Neuronal stem cell (in vitro differentiated cells): ENCODE measurements around the gene KHDRBS1. TPM values are rescaled to one million over a fixed set of nuclear protein-coding genes. Genes with fewer than 3 reads are reported as not detected.
A peak's percentile ranks its signal among the peaks of the same experiment; 100 is the strongest.

Source experiments
- DNase-seq: peaks from one replicate; pipeline ENCODE4 v3.0.0-alpha.2; 2013; ENCODE audit warnings: low spot score
- H2AFZ ChIP-seq: one replicate; pipeline ENCODE4 v1.6.1; 2013; ENCODE audit warnings: mild to moderate bottlenecking, low read length, inconsistent platforms
- H2AK5ac ChIP-seq: 2 replicates; pipeline ENCODE4 v1.6.1; 2013; ENCODE audit warnings: low read depth, mild to moderate bottlenecking, inconsistent platforms, low read length, moderate library complexity, mixed read lengths
- H2BK120ac ChIP-seq: 2 replicates; pipeline ENCODE4 v1.6.1; 2013; ENCODE audit warnings: low read depth, mild to moderate bottlenecking, inconsistent platforms, low read length, moderate library complexity, mixed read lengths
- H2BK12ac ChIP-seq: one replicate; pipeline ENCODE4 v1.6.1; 2013; ENCODE audit warnings: low read length, inconsistent platforms
- H2BK15ac ChIP-seq: 2 replicates; pipeline ENCODE4 v1.6.1; 2013; ENCODE audit warnings: mild to moderate bottlenecking, low read length, inconsistent platforms, mixed read lengths
- H2BK5ac ChIP-seq: one replicate; pipeline ENCODE4 v1.6.1; 2013; ENCODE audit warnings: inconsistent platforms, mild to moderate bottlenecking, low read length, moderate library complexity
- H3K14ac ChIP-seq: one replicate; pipeline ENCODE4 v1.6.1; 2013; ENCODE audit warnings: low read length, inconsistent platforms
- H3K18ac ChIP-seq: 2 replicates; pipeline ENCODE4 v1.6.1; 2013; ENCODE audit warnings: low read length, inconsistent platforms
- H3K23ac ChIP-seq: 2 replicates; pipeline ENCODE4 v1.6.1; 2013; ENCODE audit warnings: low read depth, mild to moderate bottlenecking, mixed read lengths, low read length, inconsistent platforms; ENCODE audit not compliant: poor library complexity
- H3K27ac ChIP-seq: replicated peaks from 3 replicates; pipeline ENCODE4 v1.5.1; 2013; ENCODE audit warnings: low read length, inconsistent platforms
- H3K27me3 ChIP-seq, 3 experiments: 2 replicates each; pipeline ENCODE4 v1.6.1; 2013; ENCODE audit warnings: low read length in 3 of 3, mild to moderate bottlenecking in 2 of 3, inconsistent platforms in 1 of 3, low read depth in 1 of 3, mixed read lengths in 1 of 3, moderate library complexity in 1 of 3; ENCODE audit not compliant: control insufficient read depth in 3 of 3, insufficient read depth in 3 of 3
- H3K36me3 ChIP-seq, 2 donors: replicated peaks in 1 of 2; 2 replicates each; pipeline ENCODE4 v1.6.1; 2013; ENCODE audit warnings: low read length in 2 of 2; ENCODE audit not compliant: control insufficient read depth in 2 of 2, insufficient read depth in 2 of 2
- H3K4ac ChIP-seq: 2 replicates; pipeline ENCODE4 v1.6.1; 2013; ENCODE audit warnings: inconsistent platforms, mild to moderate bottlenecking, low read length, moderate library complexity
- H3K4me1 ChIP-seq, 2 donors: 1 replicate in 1 of 2; 2 replicates in 1 of 2; pipeline ENCODE4 v1.6.1; 2013; ENCODE audit warnings: low read length in 2 of 2, low read depth in 1 of 2; ENCODE audit not compliant: control insufficient read depth in 2 of 2, insufficient read depth in 1 of 2
- H3K4me2 ChIP-seq: one replicate; pipeline ENCODE4 v1.6.1; 2013; ENCODE audit warnings: mild to moderate bottlenecking, low read length, inconsistent platforms; ENCODE audit not compliant: insufficient read depth, poor library complexity, severe bottlenecking
- H3K4me3 ChIP-seq, 2 donors: 2 replicates each; pipeline ENCODE4 v1.5.1; 2013; ENCODE audit warnings: low read length in 2 of 2, mild to moderate bottlenecking in 2 of 2, inconsistent platforms in 1 of 2, moderate library complexity in 1 of 2
- H3K79me1 ChIP-seq: one replicate; pipeline ENCODE4 v1.6.1; 2013; ENCODE audit warnings: low read depth, mild to moderate bottlenecking, inconsistent platforms, low read length, moderate library complexity
- H3K9ac ChIP-seq: one replicate; pipeline ENCODE4 v1.6.1; 2013; ENCODE audit warnings: mild to moderate bottlenecking, low read depth, low read length, inconsistent platforms; ENCODE audit not compliant: poor library complexity
- H3K9me3 ChIP-seq, 2 donors: replicated peaks in 1 of 2; 2 replicates each; pipeline versions ENCODE3 to v1.6.1; 2013; ENCODE audit warnings: low read length in 2 of 2, mild to moderate bottlenecking in 2 of 2, inconsistent platforms in 1 of 2, low read depth in 1 of 2, mixed read lengths in 1 of 2, moderate library complexity in 1 of 2; ENCODE audit not compliant: control insufficient read depth in 2 of 2, insufficient read depth in 1 of 2
- H4K8ac ChIP-seq: one replicate; pipeline ENCODE4 v1.6.1; 2013; ENCODE audit warnings: low read depth, mild to moderate bottlenecking, inconsistent platforms, low read length, moderate library complexity
- H4K91ac ChIP-seq: one replicate; pipeline ENCODE4 v1.6.1; 2013; ENCODE audit warnings: low read length, low read depth, mild to moderate bottlenecking, inconsistent platforms; ENCODE audit not compliant: poor library complexity
- WGBS, 2 donors: extraction: QIAGEN DNeasy Blood & Tissue Kit; methylation state at CpG; one replicate each; pipeline ENCODE4 v1.1.7; 2013; ENCODE audit warnings: missing lambda C conversion rate in 2 of 2, mixed read lengths in 1 of 2; ENCODE audit not compliant: insufficient read length in 2 of 2, insufficient replicate concordance in 1 of 2; ENCODE audit errors: extremely low coverage in 2 of 2; 5-methylcytosine and 5-hydroxymethylcytosine counted together
- small RNA-seq: library from polyadenylated mRNA; stranded (forward); fragments of <200 nt; extraction: miRNeasy Mini kit (QIAGEN cat#:217004); gene quantifications from one replicate; pipeline ENCODE3, GENCODE V24; 2013; ENCODE audit not compliant: insufficient read depth

Gene KHDRBS1

DNA sequence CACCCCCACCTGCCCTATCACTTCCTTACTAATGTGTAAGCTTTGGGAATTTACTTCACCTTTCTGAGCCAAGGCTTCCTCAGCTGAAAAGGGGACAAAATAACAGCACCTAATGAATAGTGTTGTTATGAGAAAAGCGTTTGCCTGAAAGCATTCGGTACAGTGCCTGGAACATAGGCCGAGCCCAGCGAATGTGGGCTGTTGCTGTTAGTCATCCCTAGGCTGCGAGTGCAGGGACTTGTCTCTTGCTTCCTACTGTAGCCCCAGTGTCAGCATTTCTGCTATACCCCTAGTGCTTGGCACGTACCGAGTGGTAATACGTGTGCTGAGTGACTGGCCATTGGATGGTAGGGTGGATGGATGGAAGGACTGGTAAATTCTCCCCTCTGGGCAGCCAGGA, 77.5 kb downstream of the KHDRBS1 start:
- H3K36me3 ChIP-seq, result peaks cover 39 to 81% of the 10 kb centered on the region in 2 donors
- no peak overlapping the region for H3K4me3 ChIP-seq
- no peak overlapping the region for H2AK5ac ChIP-seq
- H3K4me1 ChIP-seq, result no peaks in the 10 kb centered on the region
- H2BK5ac ChIP-seq, result no peak overlapping the region
- H3K79me1 ChIP-seq, result no peaks in the 10 kb centered on the region
- no peak overlapping the region for H2AFZ ChIP-seq
- H2BK120ac ChIP-seq, result no peak overlapping the region
- no peak overlapping the region for H3K18ac ChIP-seq
- H3K4ac ChIP-seq, result peak overlapping the region; percentile 17
- WGBS, 2 donors, result no CpG with 5 or more reads among the region's 8 CpGs
- H3K14ac ChIP-seq, result no peak overlapping the region
- H3K9me3 ChIP-seq, result no peaks in the 10 kb centered on the region
- no peak for DNase-seq
- no peak overlapping the region for H4K91ac ChIP-seq
- no peak overlapping the region for H2BK15ac ChIP-seq
- H4K8ac ChIP-seq, result no peak overlapping the region
- H2BK12ac ChIP-seq, result no peak overlapping the region
- H3K27ac ChIP-seq, result no peak overlapping the region
- no peak overlapping the region for H3K9ac ChIP-seq
- H3K27me3 ChIP-seq, result no peaks in the 10 kb centered on the region
- no peak overlapping the region for H3K23ac ChIP-seq
- no peak overlapping the region for H3K4me2 ChIP-seq

DNA sequence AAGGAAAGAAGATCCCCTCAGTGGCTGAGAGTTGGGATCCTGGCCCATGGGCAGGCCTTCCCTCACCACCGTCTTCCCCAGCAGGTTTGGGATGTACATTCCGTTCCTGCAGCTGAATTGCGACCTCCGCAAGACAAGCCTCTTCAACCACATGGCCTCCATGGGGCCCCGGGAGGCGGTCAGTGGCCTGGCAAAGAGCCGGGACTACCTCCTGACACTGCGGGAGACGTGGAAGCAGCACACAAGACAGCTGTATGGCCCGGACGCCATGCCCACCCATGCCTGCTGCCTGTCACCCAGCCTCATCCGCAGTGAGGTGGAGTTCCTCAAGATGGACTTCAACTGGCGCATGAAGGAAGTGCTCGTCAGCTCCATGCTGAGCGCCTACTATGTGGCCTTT, 77.9 kb downstream of the KHDRBS1 start:
- Histone ChIP-seq H2AK5ac (no peak overlapping the region), H3K4me1 (no peaks in the 10 kb centered on the region), H3K4me3 (no peak overlapping the region), H2BK15ac (no peak overlapping the region), H3K18ac (no peak overlapping the region), H3K36me3 (peaks cover 37 to 81% of the 10 kb centered on the region in 2 donors), H2AFZ (no peak overlapping the region), H4K91ac (no peak overlapping the region), H2BK120ac (no peak overlapping the region), H3K27me3 (no peaks in the 10 kb centered on the region), H3K14ac (peak overlapping the region; percentile 25), H2BK12ac (peak overlapping the region; percentile 22), H3K4me2 (no peak overlapping the region), H3K9ac (no peak overlapping the region), H3K9me3 (no peaks in the 10 kb centered on the region), H3K27ac (no peak overlapping the region), H3K23ac (no peak overlapping the region), H3K4ac (no peak overlapping the region), H4K8ac (no peak overlapping the region), H3K79me1 (no peaks in the 10 kb centered on the region), H2BK5ac (no peak overlapping the region)
- no CpG with 5 or more reads among the region's 15 CpGs for WGBS, 2 donors
- DNase-seq, result no peak

Small RNA genes within 50 kb of the gene (small RNA-seq; reads per million reads assigned to genes)
- gene MIR5585, result not detected
- not detected for gene RF00017
